HCT116 (cell line): Measurements from ENCODE around the gene RBM20. TPM values are rescaled to one million over a fixed set of nuclear protein-coding genes. Genes with fewer than 3 reads are reported as not detected.

Source experiments
- ATAC-seq: fragments of 200-7000 bp; cut with Tn5 transposase; 2 replicates; pipeline ENCODE4 v1.9.1; 2020; ENCODE audit warnings: mild to moderate bottlenecking, moderate library complexity
- BruUV-seq: library from RNA; stranded (reverse); fragments of 400-500 nt; replicated peaks from 2 replicates; lab custom pipeline; 2021; lab: Mats Ljungman, UMichigan
- CTCF ChIA-PET: fragments of 300-600 bp; sonication (Branson Sonifier 250); formaldehyde crosslinking; loops from one replicate; lab custom pipeline; 2021; ENCODE audit warnings: antibody characterized with exemption; lab: Charles Lee
- POLR2A ChIA-PET: fragments of 300-600, 350-600 bp; sonication (Branson Sonifier 250); formaldehyde crosslinking; loops from one replicate; lab custom pipeline; 2021; ENCODE audit warnings: antibody characterized with exemption; lab: Charles Lee
- RAD21 ChIA-PET, 2 experiments: fragments of 300-600 bp; sonication (Branson Sonifier 250); formaldehyde crosslinking; loops; one replicate each; lab custom pipeline; 2023; ENCODE audit warnings: low total read pairs in 2 of 2; ENCODE audit not compliant: uncharacterized antibody in 2 of 2, unreplicated experiment in 2 of 2, low non-redundant PET in 1 of 2; lab: Charles Lee
- DNase-seq: peaks from one replicate; pipeline ENCODE4 v3.0.0-alpha.2; 2010; ENCODE audit warnings: low read depth, low spot score
- H2AFZ ChIP-seq: fragments of 200-600 bp; shearing (Covaris generic), sonication (generic); 2 replicates; pipeline ENCODE4 v1.6.1; 2017; ENCODE audit warnings: low read depth, mixed run types, mixed read lengths, antibody characterized with exemption, low read length; ENCODE audit not compliant: poor library complexity, severe bottlenecking
- H3K27ac ChIP-seq: 2 replicates; pipeline ENCODE4 v1.5.1; 2012; ENCODE audit warnings: low read depth, low read length
- H3K27me3 ChIP-seq: fragments of 200-600 bp; sonication (generic); 2 replicates; pipeline ENCODE4 v1.6.1; 2016; ENCODE audit warnings: mixed run types, low read length, mixed read lengths; ENCODE audit not compliant: insufficient read depth
- H3K36me3 ChIP-seq, 2 experiments: fragments of 200-500 bp in 1 of 2; fragments of 200-600 bp in 1 of 2; sonication (Bioruptor generic) in 1 of 2; sonication (generic) in 1 of 2; 2 replicates each; pipeline versions ENCODE4 v1.5.1 to v1.6.1; 2014 to 2016; ENCODE audit warnings: low read length in 2 of 2, inconsistent platforms in 1 of 2, mixed read lengths in 1 of 2, mixed run types in 1 of 2; ENCODE audit not compliant: insufficient read depth in 2 of 2, control insufficient read depth in 1 of 2
- H3K4me1 ChIP-seq, 2 experiments: fragments of 200-600 bp in 1 of 2; sonication (generic) in 1 of 2; 2 replicates each; pipeline versions ENCODE4 v1.5.1 to v1.6.1; 2012 to 2017; ENCODE audit warnings: low read length in 2 of 2, inconsistent platforms in 1 of 2, mild to moderate bottlenecking in 1 of 2, mixed read lengths in 1 of 2, mixed run types in 1 of 2, moderate library complexity in 1 of 2; ENCODE audit not compliant: insufficient read depth in 2 of 2, control insufficient read depth in 1 of 2
- H3K4me2 ChIP-seq: fragments of 200-600 bp; sonication (generic); 2 replicates; pipeline ENCODE4 v1.6.1; 2017; ENCODE audit warnings: mixed run types, low read length, mixed read lengths
- H3K4me3 ChIP-seq, 2 experiments: fragments of 200-600 bp in 1 of 2; sonication (generic) in 1 of 2; replicated peaks in 1 of 2; 2 replicates each; pipeline ENCODE4 v1.5.1; 2011 to 2016; ENCODE audit warnings: low read length in 2 of 2, control low read depth in 1 of 2, low read depth in 1 of 2, mild to moderate bottlenecking in 1 of 2, mixed read lengths in 1 of 2, mixed run types in 1 of 2
- H3K79me2 ChIP-seq: fragments of 200-600 bp; sonication (generic); 2 replicates; pipeline ENCODE4 v1.6.1; 2017; ENCODE audit warnings: mild to moderate bottlenecking, mixed run types, low read length, moderate library complexity, mixed read lengths; ENCODE audit not compliant: insufficient read depth
- H3K9ac ChIP-seq: fragments of 200-600 bp; sonication (generic); 2 replicates; pipeline ENCODE4 v1.6.1; 2016; ENCODE audit warnings: low read length, mixed read lengths
- H3K9me2 ChIP-seq: fragments of 200-600 bp; sonication (generic), shearing (Covaris generic); 2 replicates; pipeline ENCODE4 v1.6.1; 2017; ENCODE audit warnings: mixed run types, mild to moderate bottlenecking, moderate library complexity; ENCODE audit not compliant: insufficient read depth
- H3K9me3 ChIP-seq, 2 experiments: fragments of 200-500 bp in 1 of 2; fragments of 200-600 bp in 1 of 2; sonication (Bioruptor generic) in 1 of 2; sonication (generic) in 1 of 2; 2 replicates each; pipeline ENCODE4 v1.6.1; 2014 to 2017; ENCODE audit warnings: low read length in 2 of 2, mixed read lengths in 2 of 2, inconsistent platforms in 1 of 2, low read depth in 1 of 2, mild to moderate bottlenecking in 1 of 2, mixed run types in 1 of 2, moderate library complexity in 1 of 2; ENCODE audit not compliant: control insufficient read depth in 1 of 2, insufficient read depth in 1 of 2
- H4K20me1 ChIP-seq: fragments of 200-600 bp; sonication (generic), shearing (Covaris generic); 2 replicates; pipeline ENCODE4 v1.6.1; 2017; ENCODE audit warnings: mixed run types, mild to moderate bottlenecking, moderate library complexity; ENCODE audit not compliant: insufficient read depth
- ATF3 ChIP-seq: IDR thresholded peaks from 2 replicates; pipeline ENCODE4 v1.6.1; 2012
- CBX3 ChIP-seq: IDR thresholded peaks from 2 replicates; pipeline ENCODE4 v1.6.1; 2012; ENCODE audit warnings: low read depth
- CEBPB ChIP-seq: IDR thresholded peaks from 2 replicates; pipeline ENCODE4 v1.6.1; 2012; ENCODE audit warnings: low read depth
- EGR1 ChIP-seq: IDR thresholded peaks from 2 replicates; pipeline ENCODE4 v1.6.1; 2012; ENCODE audit warnings: low read depth
- ELF1 ChIP-seq: IDR thresholded peaks from 2 replicates; pipeline ENCODE4 v1.6.1; 2012; ENCODE audit warnings: low read depth, borderline replicate concordance
- EZH2 ChIP-seq: fragments of 200-600 bp; sonication (generic); IDR thresholded peaks from 2 replicates; pipeline ENCODE4 v1.6.1; 2017; ENCODE audit warnings: antibody characterized with exemption, mixed run types
- FOSL1 ChIP-seq: IDR thresholded peaks from 2 replicates; pipeline ENCODE4 v1.6.1; 2012; ENCODE audit warnings: low read depth
- JUND ChIP-seq: IDR thresholded peaks from 2 replicates; pipeline ENCODE4 v1.6.1; 2012
- MAX ChIP-seq: IDR thresholded peaks from 2 replicates; pipeline ENCODE4 v1.6.1; 2012
- POLR2A ChIP-seq: IDR thresholded peaks from 2 replicates; pipeline ENCODE4 v1.7.0; 2011; ENCODE audit warnings: borderline replicate concordance; ENCODE audit not compliant: insufficient read depth, insufficient read length; ENCODE audit errors: extremely low read depth
- POLR2AphosphoS5 ChIP-seq: IDR thresholded peaks from 2 replicates; pipeline ENCODE4 v1.6.1; 2011; ENCODE audit warnings: mild to moderate bottlenecking, low read depth, low read length, moderate library complexity
- RAD21 ChIP-seq: IDR thresholded peaks from 2 replicates; pipeline ENCODE4 v1.6.1; 2012; ENCODE audit warnings: low read depth, mild to moderate bottlenecking
- REST ChIP-seq: IDR thresholded peaks from 2 replicates; pipeline ENCODE4 v1.6.1; 2012; ENCODE audit warnings: low read depth
- SIN3A ChIP-seq: IDR thresholded peaks from 2 replicates; pipeline ENCODE4 v1.6.1; 2012; ENCODE audit warnings: low read depth
- ZNF274 ChIP-seq: fragments of 200-500 bp; sonication (Bioruptor generic); IDR thresholded peaks from 2 replicates; pipeline ENCODE4 v1.6.1; 2014; ENCODE audit warnings: mild to moderate bottlenecking, low read depth, low read length, inconsistent platforms
- intact Hi-C: fragments of 100-400 bp; cut with micrococcal nuclease; formaldehyde crosslinking; loops from 2 replicates; pipeline ENCODE4 v1.10.0; 2022
- total RNA-seq: library from RNA; stranded (reverse); gene quantifications from one replicate; pipeline ENCODE4 v1.2.1, GENCODE V29; 2021; ENCODE audit not compliant: unreplicated experiment

Gene RBM20
- total RNA-seq, 1 experiment from 2014 or later = 2.0 TPM

GRCh38 chr10:110597476-110597875 lies 46.7 kb upstream of the RBM20 start:
- Histone ChIP-seq H3K4me2 (no peak overlapping the region), H3K27ac (no peak overlapping the region), H3K79me2 (no peaks in the 10 kb centered on the region; the same call in 1 of the 2 replicates), H3K9me3 (no peaks in the 10 kb centered on the region), H3K36me3 (peaks cover 43 to 48% of the 10 kb centered on the region in 2 experiments), H3K4me3 (no peak overlapping the region), H3K27me3 (no peaks in the 10 kb centered on the region), H2AFZ (no peak overlapping the region), H4K20me1 (no peaks in the 10 kb centered on the region), H3K9ac (no peak overlapping the region), H3K4me1 (no peaks in the 10 kb centered on the region), H3K9me2 (no peaks in the 10 kb centered on the region)
- BruUV-seq = no TSS peak
- TF ChIP-seq ELF1 = no peak
- no peak for TF ChIP-seq CEBPB
- TF ChIP-seq POLR2AphosphoS5 = no peak
- RAD21 ChIA-PET = no interaction called here
- DNase-seq = no peak
- CTCF ChIA-PET = interaction anchor here (1.1 kb wide), 1 partner anchor 75 kb away, joined by 3 read pairs; no protein-coding TSS in a partner anchor
- POLR2A ChIA-PET = no interaction called here
- ATAC-seq = no peak
- intact Hi-C loops = no loop called here

GRCh38 chr10:110600487-110601101 lies 43.5 kb upstream of the RBM20 start:
- no peaks in the 10 kb centered on the region for H3K9me3 ChIP-seq
- H3K4me1 ChIP-seq = no peaks in the 10 kb centered on the region
- no peak overlapping the region for H3K27ac ChIP-seq
- no TSS peak for BruUV-seq
- no peak overlapping the region for H2AFZ ChIP-seq
- no peak overlapping the region for H3K4me2 ChIP-seq
- H4K20me1 ChIP-seq = no peaks in the 10 kb centered on the region
- no peaks in the 10 kb centered on the region for H3K79me2 ChIP-seq
- H3K9me2 ChIP-seq = no peaks in the 10 kb centered on the region
- H3K27me3 ChIP-seq = no peaks in the 10 kb centered on the region
- DNase-seq (peak; percentile 87), ATAC-seq (peak; percentile 98)
- CTCF ChIA-PET = interaction anchor here (0.7 to 2.9 kb wide), 18 partner anchors 8 to 335 kb away, joined by 3 to 47 read pairs (median 4); partner anchors contain the start of genes RBM20 and SMNDC1
- intact Hi-C loops = loop anchor here (1.0 to 5.0 kb wide), 4 partner anchors 44 to 294 kb away; no protein-coding TSS in a partner anchor
- peaks cover 57 to 62% of the 10 kb centered on the region in 2 experiments for H3K36me3 ChIP-seq
- POLR2A ChIA-PET = interaction anchor here (1.0 kb wide), 1 partner anchor 17 kb away, joined by 4 read pairs; no protein-coding TSS in a partner anchor
- RAD21 ChIA-PET = interaction anchor here (1.0 to 1.5 kb wide), 2 partner anchors 295 kb away, joined by 3 to 6 read pairs; no protein-coding TSS in a partner anchor
- no peak overlapping the region for H3K9ac ChIP-seq
- H3K4me3 ChIP-seq = no peak overlapping the region
- TF ChIP-seq CEBPB = peak; percentile 68
- TF ChIP-seq JUND = no peak
- TF ChIP-seq RAD21 = peak; percentile 74
- peak; percentile 48; the same call in 1 of the 2 replicates for TF ChIP-seq CBX3
- TF ChIP-seq POLR2A = no peak
- no peak for TF ChIP-seq SIN3A
- TF ChIP-seq REST = no peak
- TF ChIP-seq ELF1 = no peak
- TF ChIP-seq FOSL1 = 0 out of 2 replicates have a peak, but pooled peaks have one; percentile 21
- TF ChIP-seq EZH2 = no peak
- no peak for TF ChIP-seq ATF3
- no peak for TF ChIP-seq ZNF274
- peak; percentile 64 for TF ChIP-seq MAX
- TF ChIP-seq EGR1 = no peak
